Hepatocyte (in vitro differentiated cells): ENCODE results near the gene CABCOCO1.

Experiments used
- CTCF ChIP-seq: fragments of 200-600 bp; sonication (generic); IDR thresholded peaks from 2 replicates; pipeline ENCODE4 v1.5.1; 2016; ENCODE audit warnings: antibody characterized with exemption, mild to moderate bottlenecking; ENCODE audit not compliant: poor library complexity
- EZH2 ChIP-seq: fragments of 200-600 bp; sonication (generic); IDR thresholded peaks from 2 replicates; pipeline ENCODE4 v1.6.1; 2016; ENCODE audit warnings: antibody characterized with exemption, mild to moderate bottlenecking, borderline replicate concordance

- TF ChIP-seq CTCF (no peak), EZH2 (no peak)
These were observed 33.2 kb upstream of the CABCOCO1 start for GRCh38 chr10:61629576-61629975.
